Panc1 (cell line): Measurements from ENCODE around the gene FAM118A. TPM values are rescaled to one million over a fixed set of nuclear protein-coding genes. Genes with fewer than 3 reads are reported as not detected.

Source experiments
- ATAC-seq: fragments of 200-7000 bp; cut with Tn5 transposase; 2 replicates; pipeline ENCODE4 v1.9.1; 2020; ENCODE audit warnings: mild to moderate bottlenecking, moderate library complexity
- BruUV-seq: library from RNA; stranded (reverse); fragments of 400-500 nt; replicated peaks from 2 replicates; lab custom pipeline; 2021; lab: Mats Ljungman, UMichigan
- CTCF ChIA-PET: fragments of 300-600 bp; sonication (Branson Sonifier 250); formaldehyde crosslinking; loops from one replicate; lab custom pipeline; 2022; ENCODE audit warnings: antibody characterized with exemption; lab: Charles Lee
- POLR2A ChIA-PET: fragments of 300-600 bp; sonication (Branson Sonifier 250); formaldehyde crosslinking; loops from one replicate; lab custom pipeline; 2022; ENCODE audit warnings: antibody characterized with exemption; lab: Charles Lee
- DNase-seq: peaks from one replicate; pipeline ENCODE4 v3.0.0-alpha.2; 2010; ENCODE audit warnings: low read depth, low spot score
- H3K27ac ChIP-seq: 2 replicates; pipeline ENCODE4 v1.5.1; 2011; ENCODE audit warnings: mild to moderate bottlenecking, low read length, inconsistent platforms
- H3K27me3 ChIP-seq: fragments of 200-500 bp; sonication (Bioruptor generic); 2 replicates; pipeline ENCODE4 v1.6.0; 2014; ENCODE audit warnings: low read length, inconsistent platforms; ENCODE audit not compliant: control insufficient read depth, insufficient read depth
- H3K36me3 ChIP-seq: fragments of 200-500 bp; sonication (Bioruptor generic); 2 replicates; pipeline ENCODE4 v1.5.1; 2014; ENCODE audit warnings: inconsistent platforms, mild to moderate bottlenecking, low read length, moderate library complexity; ENCODE audit not compliant: control insufficient read depth, insufficient read depth
- H3K4me1 ChIP-seq: 2 replicates; pipeline ENCODE4 v1.5.1; 2011; ENCODE audit warnings: inconsistent platforms, mild to moderate bottlenecking, low read length, moderate library complexity; ENCODE audit not compliant: control insufficient read depth, insufficient read depth
- H3K4me3 ChIP-seq, 2 experiments: 2 replicates each; pipeline ENCODE4 v1.5.1; 2011 to 2012; ENCODE audit warnings: low read depth in 2 of 2, low read length in 2 of 2, mild to moderate bottlenecking in 2 of 2, inconsistent platforms in 1 of 2, moderate library complexity in 1 of 2
- H3K9me3 ChIP-seq: fragments of 200-500 bp; sonication (Bioruptor generic); 2 replicates; pipeline ENCODE4 v1.5.1; 2014; ENCODE audit warnings: low read depth, mild to moderate bottlenecking, inconsistent platforms, low read length, moderate library complexity; ENCODE audit not compliant: control insufficient read depth, insufficient read depth
- POLR2AphosphoS5 ChIP-seq: IDR thresholded peaks from 2 replicates; pipeline ENCODE4 v1.6.1; 2012; ENCODE audit warnings: mild to moderate bottlenecking, low read depth, low read length, moderate library complexity
- SIN3A ChIP-seq: IDR thresholded peaks from 2 replicates; pipeline ENCODE4 v1.6.1; 2012; ENCODE audit warnings: low read depth, mild to moderate bottlenecking, low read length, moderate library complexity, borderline replicate concordance; ENCODE audit not compliant: insufficient read depth
- TCF7L2 ChIP-seq: IDR thresholded peaks from 2 replicates; pipeline ENCODE4 v1.6.1; 2011; ENCODE audit warnings: mild to moderate bottlenecking, low read depth, low read length, inconsistent platforms
- in situ Hi-C: cut with HindIII; loops from 2 replicates; pipeline ENCODE4 v1.10.0; 2016; ENCODE audit warnings: low sequenced_read_pairs, low pct_unique_long_range_greater_than_20kb
- intact Hi-C: fragments of 100-400 bp; cut with micrococcal nuclease; formaldehyde crosslinking; loops from one replicate; pipeline ENCODE4 v1.10.0; 2022; ENCODE audit not compliant: unreplicated experiment
- total RNA-seq: library from RNA; stranded (reverse); gene quantifications from one replicate; pipeline ENCODE4 v1.2.1, GENCODE V29; 2021; ENCODE audit not compliant: unreplicated experiment
- TF ChIP-seq, protein P1 (sequence below): fragments of 450-650 bp; IDR thresholded peaks from 2 replicates; pipeline ENCODE4 v1.5.1; 2017; ENCODE audit warnings: mild to moderate bottlenecking
- TF ChIP-seq, protein P2 (sequence below), 2 experiments: IDR thresholded peaks; 2 replicates each; pipeline ENCODE4 v1.6.1; 2011 to 2012; ENCODE audit warnings: low read depth in 2 of 2, control low read depth in 1 of 2, low read length in 1 of 2, mild to moderate bottlenecking in 1 of 2, moderate library complexity in 1 of 2; ENCODE audit not compliant: insufficient read depth in 1 of 2

FAM118A gene
- total RNA-seq, 1 experiment from 2014 or later: 73.2 TPM

DNA sequence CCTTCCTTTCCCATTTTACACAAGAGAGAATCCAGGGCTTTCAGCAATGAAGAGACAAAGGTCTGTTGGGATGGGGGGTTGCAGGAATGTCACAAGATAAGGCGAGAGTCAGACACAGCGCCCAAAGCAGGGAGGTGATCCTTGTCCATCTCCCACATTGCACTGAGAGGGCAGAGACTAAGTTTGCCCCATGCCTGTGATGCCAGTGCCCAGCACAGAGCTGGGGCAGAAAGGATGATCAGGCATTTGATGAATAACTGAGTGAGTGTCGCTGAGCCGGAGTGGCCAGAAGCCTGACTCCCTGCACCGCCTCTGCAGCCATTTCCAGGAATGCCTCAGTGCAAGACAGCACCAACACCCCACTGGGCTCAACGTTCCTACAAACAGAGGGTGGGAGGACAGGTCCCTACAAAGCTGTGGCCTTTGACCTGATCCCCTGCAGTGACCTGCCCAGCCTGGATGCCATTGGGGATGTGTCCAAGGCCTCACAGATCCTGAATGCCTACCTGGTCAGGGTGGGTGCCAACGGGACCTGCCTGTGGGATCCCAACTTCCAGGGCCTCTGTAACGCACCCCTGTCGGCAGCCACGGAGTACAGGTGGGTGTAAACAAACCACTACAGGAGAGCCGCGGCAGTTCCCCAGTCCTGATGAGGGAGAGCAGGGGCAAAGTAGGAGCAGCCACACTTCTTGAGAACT is 22.7 kb upstream of the FAM118A start:
- Histone ChIP-seq H3K27me3 (no peaks in the 10 kb centered on the region), H3K4me3 (no peak overlapping the region), H3K36me3 (no peaks in the 10 kb centered on the region), H3K27ac (no peak overlapping the region), H3K4me1 (no peaks in the 10 kb centered on the region), H3K9me3 (no peaks in the 10 kb centered on the region)
- no TSS peak for BruUV-seq
- intact Hi-C loops (no loop called here), in situ Hi-C loops (no loop called here)
- CTCF ChIA-PET: interaction anchor here (0.8 kb wide), 1 partner anchor 18 kb away, joined by 3 read pairs; no protein-coding TSS in a partner anchor
- no peak for ATAC-seq
- DNase-seq: no peak
- TF ChIP-seq POLR2AphosphoS5 (no peak), SIN3A (no peak), TCF7L2 (no peak)
- TF ChIP-seq, protein P1, sequence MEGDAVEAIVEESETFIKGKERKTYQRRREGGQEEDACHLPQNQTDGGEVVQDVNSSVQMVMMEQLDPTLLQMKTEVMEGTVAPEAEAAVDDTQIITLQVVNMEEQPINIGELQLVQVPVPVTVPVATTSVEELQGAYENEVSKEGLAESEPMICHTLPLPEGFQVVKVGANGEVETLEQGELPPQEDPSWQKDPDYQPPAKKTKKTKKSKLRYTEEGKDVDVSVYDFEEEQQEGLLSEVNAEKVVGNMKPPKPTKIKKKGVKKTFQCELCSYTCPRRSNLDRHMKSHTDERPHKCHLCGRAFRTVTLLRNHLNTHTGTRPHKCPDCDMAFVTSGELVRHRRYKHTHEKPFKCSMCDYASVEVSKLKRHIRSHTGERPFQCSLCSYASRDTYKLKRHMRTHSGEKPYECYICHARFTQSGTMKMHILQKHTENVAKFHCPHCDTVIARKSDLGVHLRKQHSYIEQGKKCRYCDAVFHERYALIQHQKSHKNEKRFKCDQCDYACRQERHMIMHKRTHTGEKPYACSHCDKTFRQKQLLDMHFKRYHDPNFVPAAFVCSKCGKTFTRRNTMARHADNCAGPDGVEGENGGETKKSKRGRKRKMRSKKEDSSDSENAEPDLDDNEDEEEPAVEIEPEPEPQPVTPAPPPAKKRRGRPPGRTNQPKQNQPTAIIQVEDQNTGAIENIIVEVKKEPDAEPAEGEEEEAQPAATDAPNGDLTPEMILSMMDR: no peak
- TF ChIP-seq, protein P2, sequence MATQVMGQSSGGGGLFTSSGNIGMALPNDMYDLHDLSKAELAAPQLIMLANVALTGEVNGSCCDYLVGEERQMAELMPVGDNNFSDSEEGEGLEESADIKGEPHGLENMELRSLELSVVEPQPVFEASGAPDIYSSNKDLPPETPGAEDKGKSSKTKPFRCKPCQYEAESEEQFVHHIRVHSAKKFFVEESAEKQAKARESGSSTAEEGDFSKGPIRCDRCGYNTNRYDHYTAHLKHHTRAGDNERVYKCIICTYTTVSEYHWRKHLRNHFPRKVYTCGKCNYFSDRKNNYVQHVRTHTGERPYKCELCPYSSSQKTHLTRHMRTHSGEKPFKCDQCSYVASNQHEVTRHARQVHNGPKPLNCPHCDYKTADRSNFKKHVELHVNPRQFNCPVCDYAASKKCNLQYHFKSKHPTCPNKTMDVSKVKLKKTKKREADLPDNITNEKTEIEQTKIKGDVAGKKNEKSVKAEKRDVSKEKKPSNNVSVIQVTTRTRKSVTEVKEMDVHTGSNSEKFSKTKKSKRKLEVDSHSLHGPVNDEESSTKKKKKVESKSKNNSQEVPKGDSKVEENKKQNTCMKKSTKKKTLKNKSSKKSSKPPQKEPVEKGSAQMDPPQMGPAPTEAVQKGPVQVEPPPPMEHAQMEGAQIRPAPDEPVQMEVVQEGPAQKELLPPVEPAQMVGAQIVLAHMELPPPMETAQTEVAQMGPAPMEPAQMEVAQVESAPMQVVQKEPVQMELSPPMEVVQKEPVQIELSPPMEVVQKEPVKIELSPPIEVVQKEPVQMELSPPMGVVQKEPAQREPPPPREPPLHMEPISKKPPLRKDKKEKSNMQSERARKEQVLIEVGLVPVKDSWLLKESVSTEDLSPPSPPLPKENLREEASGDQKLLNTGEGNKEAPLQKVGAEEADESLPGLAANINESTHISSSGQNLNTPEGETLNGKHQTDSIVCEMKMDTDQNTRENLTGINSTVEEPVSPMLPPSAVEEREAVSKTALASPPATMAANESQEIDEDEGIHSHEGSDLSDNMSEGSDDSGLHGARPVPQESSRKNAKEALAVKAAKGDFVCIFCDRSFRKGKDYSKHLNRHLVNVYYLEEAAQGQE (IDR thresholded peaks at IDR 0.05; ENCODE audit: insufficient read depth in 1 of 2, low read depth in 2 of 2, low read length in 1 of 2): no peak
- POLR2A ChIA-PET: no interaction called here

DNA sequence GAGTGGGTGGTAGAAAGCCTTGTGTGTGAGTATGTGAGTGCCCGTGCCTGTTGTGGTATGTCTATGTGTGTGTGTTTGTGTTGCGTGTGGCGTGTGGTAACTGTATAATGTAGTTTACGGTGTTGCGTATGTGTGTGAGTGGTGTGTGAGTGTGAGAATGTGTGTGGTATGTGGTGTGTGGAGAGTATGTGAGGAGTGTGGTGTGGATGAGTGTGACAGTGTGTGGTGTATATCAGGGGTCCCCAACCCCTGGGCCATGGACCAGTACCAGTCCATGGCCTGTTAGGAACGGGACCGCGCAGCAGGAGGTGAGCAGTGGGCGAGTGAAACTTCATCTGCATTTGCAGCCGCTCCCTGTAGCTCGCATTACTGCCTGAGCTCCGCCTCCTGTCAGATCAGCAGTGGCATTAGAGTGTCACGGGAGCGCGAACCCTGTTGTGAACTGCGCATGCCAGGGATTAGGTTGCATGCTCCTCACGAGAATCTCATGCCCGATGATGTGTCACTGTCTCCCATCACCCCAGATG is 19.3 kb upstream of the FAM118A start:
- CTCF ChIA-PET: interaction anchor here (0.6 kb wide), 1 partner anchor 151 kb away, joined by 5 read pairs; no protein-coding TSS in a partner anchor
- Histone ChIP-seq H3K36me3 (no peaks in the 10 kb centered on the region), H3K4me3 (no peak overlapping the region), H3K27ac (no peak overlapping the region), H3K9me3 (no peaks in the 10 kb centered on the region), H3K27me3 (no peaks in the 10 kb centered on the region), H3K4me1 (no peaks in the 10 kb centered on the region)
- in situ Hi-C loops: no loop called here
- intact Hi-C loops: no loop called here
- POLR2A ChIA-PET: no interaction called here
- no TSS peak for BruUV-seq
- ATAC-seq (peak; percentile 18; the same call in 1 of the 2 replicates), DNase-seq (no peak)
- TF ChIP-seq SIN3A (no peak), POLR2AphosphoS5 (no peak), TCF7L2 (no peak)
- TF ChIP-seq, protein P1: no peak
- TF ChIP-seq, protein P2 (IDR thresholded peaks at IDR 0.05; ENCODE audit: insufficient read depth in 1 of 2, low read depth in 2 of 2, low read length in 1 of 2): no peak
